Measurements from ENCODE around the gene GABRG3. TPM values are rescaled to one million over a fixed set of nuclear protein-coding genes. Genes with fewer than 3 reads are reported as not detected.

The GABRG3 gene
- total RNA-seq, 1 donor from 2014 or later = 0.54 TPM

GRCh38 chr15:27570746-27571145 is 599.8 kb downstream of the GABRG3 start:
- Histone ChIP-seq H3K27ac (ENCODE audit: low read depth, low read length) (no peak overlapping the region), H3K36me3 (ENCODE audit: insufficient read depth, low read length) (no peaks in the 10 kb centered on the region), H3K27me3 (ENCODE audit: insufficient read depth, low read length) (no peaks in the 10 kb centered on the region), H3K4me1 (ENCODE audit: insufficient read depth, low read length) (peaks cover 3% of the 10 kb centered on the region), H3K79me2 (ENCODE audit: insufficient read depth, low read length) (no peaks in the 10 kb centered on the region), H3K4me3 (ENCODE audit: insufficient read depth, low read depth, low read length) (no peak overlapping the region), H2AFZ (ENCODE audit: low read depth, low read length) (no peak overlapping the region), H3K9me3 (ENCODE audit: insufficient read depth, low read depth, low read length) (peaks cover 4% of the 10 kb centered on the region), H4K20me1 (ENCODE audit: insufficient read depth, low read length) (no peaks in the 10 kb centered on the region), H3K4me2 (ENCODE audit: low read length) (no peak overlapping the region), H3K9ac (ENCODE audit: low read length) (no peak overlapping the region)
- TF ChIP-seq CTCF (IDR thresholded peaks at IDR 0.05; ENCODE audit: insufficient read depth, low read depth, low read length) (no peak), EZH2 (IDR thresholded peaks at IDR 0.05; ENCODE audit: insufficient read depth, low read length) (no peak)
- DNase-seq (ENCODE audit: low read depth) = no peak
- no peaks in the 10 kb centered on the region for H3K27me3 Mint-ChIP-seq (ENCODE audit: low read depth, unreplicated experiment)
- no peak overlapping the region for H3K4me3 Mint-ChIP-seq (ENCODE audit: unreplicated experiment)
- H3K36me3 Mint-ChIP-seq (ENCODE audit: low read depth, unreplicated experiment) = no peaks in the 10 kb centered on the region
- peaks cover 8% of the 10 kb centered on the region for H3K4me1 Mint-ChIP-seq (ENCODE audit: low read depth, unreplicated experiment)
- no peaks in the 10 kb centered on the region for H3K9me3 Mint-ChIP-seq (ENCODE audit: unreplicated experiment)
- no peak for FAIRE-seq
- H3K27ac Mint-ChIP-seq (ENCODE audit: unreplicated experiment) = no peak overlapping the region

GRCh38 chr15:27573805-27574485 is 603.0 kb downstream of the GABRG3 start:
- no peak overlapping the region for H2AFZ ChIP-seq (ENCODE audit: low read depth, low read length)

More at GRCh38 chr15:27573805-27574485, 603.0 kb downstream of the GABRG3 start:
- Histone ChIP-seq H3K4me3 (ENCODE audit: insufficient read depth, low read depth, low read length) (no peak overlapping the region), H4K20me1 (ENCODE audit: insufficient read depth, low read length) (no peaks in the 10 kb centered on the region), H3K9me3 (ENCODE audit: insufficient read depth, low read depth, low read length) (peaks cover 7% of the 10 kb centered on the region), H3K9ac (ENCODE audit: low read length) (no peak overlapping the region), H3K4me1 (ENCODE audit: insufficient read depth, low read length) (no peaks in the 10 kb centered on the region), H3K4me2 (ENCODE audit: low read length) (no peak overlapping the region), H3K36me3 (ENCODE audit: insufficient read depth, low read length) (no peaks in the 10 kb centered on the region), H3K27me3 (ENCODE audit: insufficient read depth, low read length) (no peaks in the 10 kb centered on the region), H3K79me2 (ENCODE audit: insufficient read depth, low read length) (no peaks in the 10 kb centered on the region), H3K27ac (ENCODE audit: low read depth, low read length) (no peak overlapping the region)
- Mint-ChIP-seq H3K4me3 (ENCODE audit: unreplicated experiment) (no peak overlapping the region), H3K27ac (ENCODE audit: unreplicated experiment) (no peak overlapping the region), H3K4me1 (ENCODE audit: low read depth, unreplicated experiment) (no peaks in the 10 kb centered on the region), H3K9me3 (ENCODE audit: unreplicated experiment) (peaks cover 3% of the 10 kb centered on the region), H3K36me3 (ENCODE audit: low read depth, unreplicated experiment) (no peaks in the 10 kb centered on the region), H3K27me3 (ENCODE audit: low read depth, unreplicated experiment) (no peaks in the 10 kb centered on the region)
- FAIRE-seq (no peak), DNase-seq (ENCODE audit: low read depth) (no peak)
- TF ChIP-seq CTCF (IDR thresholded peaks at IDR 0.05; ENCODE audit: insufficient read depth, low read depth, low read length) (no peak), EZH2 (IDR thresholded peaks at IDR 0.05; ENCODE audit: insufficient read depth, low read length) (no peak)

All from astrocyte (in vitro differentiated cells and primary cell).